GM21381 (cell line): ENCODE results near the gene MTFR1L.

ENCODE experiments used
- ATAC-seq: cut with Tn5 transposase; IDR thresholded peaks from one replicate; pipeline ENCODE4 v1.9.1; 2021; ENCODE audit warnings: mild to moderate bottlenecking, moderate library complexity; ENCODE audit not compliant: unreplicated experiment

MTFR1L gene

DNA sequence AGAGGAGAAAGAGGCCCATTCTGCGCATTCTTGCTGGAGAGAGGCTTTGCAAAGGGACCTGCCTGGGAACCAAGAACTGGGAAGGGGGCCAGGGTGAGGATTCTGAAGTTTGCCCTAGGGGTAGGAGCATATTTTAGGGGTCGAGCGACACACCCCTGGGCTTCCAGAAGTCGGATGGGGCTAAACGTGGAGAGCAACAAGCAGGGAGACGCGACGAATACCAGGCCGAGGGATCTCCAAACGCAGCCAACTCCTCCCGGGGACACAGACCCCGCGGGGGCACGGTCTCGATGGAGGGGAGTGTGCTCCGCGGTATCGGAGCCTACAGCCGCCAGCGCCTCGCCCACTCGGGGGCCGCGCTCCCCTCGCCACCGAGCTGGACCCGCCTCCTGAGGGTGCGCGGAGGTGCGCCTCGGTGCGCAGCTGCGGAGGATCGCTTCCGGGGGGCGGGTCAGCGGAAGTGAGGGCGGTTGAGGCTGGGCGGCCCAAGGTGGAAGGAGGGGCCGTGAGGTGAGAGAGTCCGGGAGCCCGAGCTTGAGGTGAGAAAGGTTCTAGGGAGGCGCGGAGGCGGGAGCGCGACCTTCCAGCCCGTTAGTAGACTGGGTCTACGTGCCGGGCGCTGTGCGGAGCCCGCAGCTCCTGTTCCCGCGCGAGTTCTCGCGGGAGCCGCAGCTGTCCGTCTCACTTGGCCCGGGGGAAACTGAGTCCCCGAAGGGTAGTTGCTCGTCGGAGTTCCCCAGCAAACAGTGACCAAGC lies at the start of gene MTFR1L:
Gene MTFR1L, plus strand, starts transcription at position 464 of the 756 bp plus-strand sequence. CDS start 3,151 bp downstream, outside the sequence.
- ATAC-seq: peak; percentile 79

DNA sequence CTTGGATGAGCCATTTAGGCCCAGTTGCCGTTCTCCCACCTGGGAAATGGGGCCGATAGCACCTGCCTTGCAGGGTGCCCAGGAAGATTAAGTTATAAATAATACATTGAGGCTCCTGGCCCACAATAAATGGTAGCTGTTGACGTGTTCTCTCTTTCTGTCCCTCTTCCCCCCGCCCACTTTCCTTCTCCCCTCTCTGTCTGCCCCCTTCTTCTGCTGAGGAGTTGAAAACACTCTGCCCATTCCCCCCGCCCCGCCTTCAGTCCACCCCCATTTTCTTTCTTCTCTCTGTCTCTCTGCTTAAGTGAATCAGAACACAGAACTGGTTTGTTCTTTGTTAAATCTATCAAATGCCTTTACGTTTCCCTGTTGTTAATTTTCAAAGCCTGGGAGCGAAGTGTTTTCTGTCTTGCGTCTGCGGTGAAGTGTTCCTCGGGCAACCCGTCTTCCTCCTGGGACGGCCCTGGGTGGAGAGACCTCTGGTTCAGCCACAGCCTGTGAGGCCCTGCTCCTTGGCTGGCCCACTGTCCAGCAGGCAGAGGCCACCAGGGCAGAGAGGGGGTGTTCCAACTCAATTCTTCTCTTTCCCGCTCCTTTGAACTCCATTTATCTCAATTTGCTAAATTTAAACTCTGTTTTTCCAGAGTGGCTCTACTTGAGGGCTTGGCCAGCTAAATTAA lies 49.1 kb upstream of the MTFR1L start:
- ATAC-seq: no peak

DNA sequence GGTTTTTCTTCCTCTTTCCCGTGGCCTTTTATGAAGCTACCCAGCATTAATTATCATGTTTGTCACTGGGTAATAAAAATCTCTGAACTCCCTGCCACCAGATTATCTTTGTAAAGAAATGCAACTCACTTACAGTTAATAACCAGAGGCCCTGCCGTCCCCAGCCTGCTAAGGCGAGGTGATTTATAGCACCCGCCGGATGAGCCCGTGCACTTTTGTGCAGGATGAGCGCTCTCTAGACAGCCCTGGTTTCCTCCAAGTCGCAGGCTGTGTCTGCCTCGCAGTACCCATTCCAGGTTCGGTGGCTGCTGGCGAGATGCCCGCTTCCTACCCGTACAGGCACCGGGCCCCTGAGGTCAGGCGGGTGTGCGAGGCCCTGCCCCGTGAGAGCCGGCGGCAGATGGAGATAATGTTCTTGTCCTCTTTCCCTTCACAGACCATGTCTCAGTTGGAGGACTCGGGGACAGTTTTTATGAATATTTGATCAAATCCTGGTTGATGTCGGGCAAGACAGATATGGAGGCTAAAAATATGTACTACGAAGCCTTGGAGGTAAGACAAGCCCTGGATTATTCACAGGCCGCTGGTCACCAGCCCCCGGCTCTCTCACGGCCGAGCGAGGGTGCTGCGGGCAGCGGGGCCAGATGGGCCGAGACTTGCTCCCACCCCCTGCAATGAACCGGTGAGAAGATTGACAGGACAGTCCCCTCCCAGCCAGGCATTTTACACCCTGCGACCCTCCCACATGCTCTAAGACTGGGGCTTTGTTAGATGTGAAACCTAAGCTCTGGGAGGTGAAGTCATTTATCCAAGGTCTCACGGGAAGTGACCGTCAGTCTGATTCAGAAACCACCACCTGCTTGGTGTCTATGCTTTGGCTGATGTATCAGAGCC lies 48.3 kb upstream of the MTFR1L start:
- no peak for ATAC-seq

DNA sequence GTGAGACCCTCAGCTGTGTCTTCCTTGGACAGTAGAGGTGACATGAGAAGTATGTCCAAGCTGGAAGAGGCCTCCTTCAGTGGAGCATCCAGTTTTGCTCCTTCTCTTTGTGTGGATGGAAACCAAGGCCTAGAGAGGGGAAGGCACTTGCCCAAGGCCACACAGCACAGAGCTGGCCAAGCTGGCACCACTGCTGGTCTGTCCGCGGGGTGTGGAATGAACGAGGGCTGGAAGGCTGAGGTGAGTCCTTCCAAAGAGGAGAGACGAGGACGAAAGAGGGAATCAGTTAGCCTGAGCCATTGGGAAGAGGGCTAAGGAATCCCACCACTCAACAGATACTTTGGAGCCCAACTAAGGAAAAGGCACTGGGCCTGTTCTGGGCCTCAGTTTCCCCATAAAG lies 47.6 kb upstream of the MTFR1L start:
- no peak for ATAC-seq

DNA sequence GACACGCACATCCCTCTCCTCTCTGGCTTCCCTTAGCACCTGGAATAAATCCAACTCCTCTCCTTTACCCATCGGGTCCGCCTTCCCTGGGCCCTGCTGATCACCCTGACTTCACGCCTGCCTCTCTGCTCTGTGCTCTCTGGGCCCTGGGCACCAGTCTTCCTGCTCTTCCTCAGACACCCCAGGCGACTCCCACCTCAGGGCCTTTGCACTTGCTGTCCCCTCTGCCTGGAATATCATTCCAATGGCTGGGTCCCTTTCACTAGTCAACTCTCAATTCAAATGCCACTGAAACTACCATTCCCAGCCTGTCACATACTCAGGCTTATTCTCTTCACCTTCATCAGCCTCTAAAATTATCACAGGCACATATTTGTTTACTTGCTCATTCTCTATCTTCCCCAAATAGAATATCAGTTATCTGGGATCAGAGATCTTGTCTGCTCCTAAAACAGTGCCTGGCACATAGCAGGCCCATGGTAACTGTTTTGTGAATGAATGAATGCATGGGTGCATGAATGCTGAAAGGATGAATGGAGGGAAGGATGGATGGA lies 47.0 kb upstream of the MTFR1L start:
- no peak for ATAC-seq

DNA sequence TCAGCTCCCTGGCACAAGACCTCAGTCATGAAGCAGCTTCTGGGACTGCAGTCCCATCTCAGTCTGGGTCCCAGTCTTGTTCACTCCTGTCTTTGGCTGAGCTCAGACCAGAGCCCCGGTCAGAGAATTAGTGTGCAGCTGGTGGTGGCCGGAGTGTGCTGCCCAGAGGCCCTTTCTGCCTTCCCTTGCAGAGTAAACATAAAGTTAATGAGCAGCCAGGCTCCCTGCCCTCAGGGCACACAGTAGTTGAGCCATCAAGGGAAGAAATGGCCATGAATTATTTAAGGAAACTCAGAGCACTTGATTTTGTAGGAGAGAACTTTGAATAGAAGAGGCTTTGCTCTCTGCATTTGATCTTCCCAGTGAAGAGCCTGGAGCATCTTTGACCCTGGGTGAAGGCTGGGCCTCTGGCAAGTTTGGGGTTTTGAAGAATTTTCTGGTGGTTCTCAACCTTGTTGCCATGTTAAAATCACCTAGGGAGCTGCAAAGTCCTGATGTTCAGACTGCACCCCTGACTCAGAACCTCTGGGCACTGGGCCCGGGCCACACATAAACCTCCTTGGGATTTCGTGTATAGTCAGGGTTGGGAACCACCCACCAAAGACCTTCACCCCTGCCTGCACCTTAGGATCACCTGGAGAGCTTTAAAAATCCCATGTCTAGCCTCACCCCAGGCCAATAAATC lies 46.2 kb upstream of the MTFR1L start:
- no peak for ATAC-seq

DNA sequence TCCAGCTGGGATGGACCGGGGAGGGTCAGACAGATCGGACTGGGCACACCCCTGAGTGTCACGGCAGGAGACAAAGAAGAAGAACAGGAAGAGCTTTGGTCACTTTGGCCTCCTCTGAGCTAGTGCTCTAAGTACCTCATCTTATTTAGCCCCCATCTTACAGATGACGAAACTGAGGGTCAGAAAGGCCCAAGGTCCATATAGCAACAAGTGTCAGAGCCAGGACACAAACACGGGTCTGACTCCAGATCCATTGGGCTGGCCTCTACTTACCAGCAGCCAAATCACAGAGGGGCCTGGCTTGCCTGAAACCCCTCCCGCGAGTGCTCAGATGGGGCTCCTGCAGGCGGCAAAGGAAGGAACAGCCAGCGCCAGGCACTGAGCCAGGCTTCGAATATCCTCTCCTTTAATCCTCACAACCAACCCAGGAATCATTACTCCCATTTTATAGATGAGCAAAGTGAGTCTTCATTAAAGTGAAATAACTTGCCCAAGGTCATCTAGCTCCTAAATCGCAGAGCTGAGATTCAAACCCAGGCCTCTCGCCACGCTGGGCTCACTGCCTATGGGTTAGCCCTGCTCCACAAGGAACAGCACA lies 45.4 kb upstream of the MTFR1L start:
- ATAC-seq: no peak

DNA sequence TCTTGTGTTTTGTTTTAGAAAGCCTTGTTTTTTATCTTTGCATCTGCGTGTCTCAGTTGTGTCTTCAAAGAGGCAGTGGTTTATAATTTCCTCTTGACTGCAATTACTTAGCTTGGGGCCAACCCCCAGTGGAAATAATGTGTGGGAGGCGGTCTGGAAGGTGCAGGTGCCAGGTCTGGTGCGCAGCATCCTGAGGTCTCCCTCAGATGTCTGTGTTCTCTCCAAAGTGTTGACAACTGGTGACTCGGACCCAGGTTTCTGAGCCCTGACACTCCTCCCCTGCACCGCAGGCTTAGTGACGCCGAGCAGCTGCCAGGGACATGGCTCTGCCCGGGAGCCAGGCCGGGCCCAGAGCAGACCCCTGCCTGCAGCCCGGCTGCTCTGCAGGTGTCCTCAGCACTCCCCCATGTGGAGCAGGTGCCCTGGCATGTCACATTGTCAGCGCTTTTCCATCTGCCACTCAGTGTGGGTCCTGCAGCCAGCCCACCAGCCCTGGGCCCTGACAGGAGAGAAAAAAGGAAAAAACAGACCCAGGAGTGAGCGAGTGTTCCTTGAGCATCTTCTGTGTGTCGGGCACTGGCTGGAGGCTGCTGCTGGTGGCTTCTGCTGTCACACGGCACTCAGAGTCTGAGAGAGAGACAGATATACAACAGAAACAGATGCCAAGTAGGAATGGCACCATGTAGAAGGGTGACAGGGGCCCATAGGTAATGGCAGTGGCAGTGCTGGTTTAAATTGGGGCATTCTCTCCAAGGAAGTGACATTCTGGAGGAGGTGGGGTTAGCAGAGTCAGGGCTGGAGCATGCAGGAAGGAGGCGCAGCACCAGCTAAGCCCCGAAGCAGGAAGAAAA lies 44.6 kb upstream of the MTFR1L start:
- ATAC-seq: no peak

DNA sequence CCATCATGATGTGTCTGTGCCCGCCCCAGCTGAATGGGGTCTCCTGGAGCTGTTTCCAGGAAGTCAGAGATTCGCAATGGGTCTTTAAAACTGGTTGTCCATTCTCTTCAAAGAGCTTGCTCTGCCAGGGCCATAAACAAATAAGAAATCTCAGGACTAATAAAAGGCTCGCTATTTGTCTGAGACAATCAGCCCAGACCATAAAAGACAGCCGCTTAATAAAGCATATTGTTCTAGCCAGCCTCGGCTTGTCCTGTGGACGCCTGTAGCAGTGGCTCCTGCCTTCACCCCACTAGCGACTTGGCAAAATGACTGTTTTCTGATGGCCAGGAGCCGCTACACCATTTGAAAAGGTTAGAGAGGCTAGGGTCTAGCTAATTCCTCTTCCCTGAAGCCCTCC lies 40.4 kb upstream of the MTFR1L start:
- ATAC-seq: no peak

DNA sequence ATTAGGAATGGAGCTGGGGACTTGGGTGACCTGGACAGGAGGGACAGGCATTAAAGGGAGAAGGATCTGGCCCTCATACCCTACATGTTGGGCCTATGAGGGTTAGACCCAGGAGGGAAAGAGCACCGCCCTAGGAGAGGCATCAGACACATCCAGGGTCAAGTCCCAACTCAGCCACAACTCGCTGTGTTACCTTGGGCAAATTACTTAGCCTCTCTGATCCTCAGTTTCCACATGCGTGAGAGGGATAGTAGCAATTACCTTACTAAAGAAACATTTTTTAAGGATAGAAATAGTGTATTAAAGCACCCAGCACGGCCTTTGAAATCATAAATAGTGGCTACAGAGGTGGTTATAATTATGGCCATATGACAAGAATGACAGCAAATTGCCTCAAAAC lies 39.9 kb upstream of the MTFR1L start:
- ATAC-seq: no peak

DNA sequence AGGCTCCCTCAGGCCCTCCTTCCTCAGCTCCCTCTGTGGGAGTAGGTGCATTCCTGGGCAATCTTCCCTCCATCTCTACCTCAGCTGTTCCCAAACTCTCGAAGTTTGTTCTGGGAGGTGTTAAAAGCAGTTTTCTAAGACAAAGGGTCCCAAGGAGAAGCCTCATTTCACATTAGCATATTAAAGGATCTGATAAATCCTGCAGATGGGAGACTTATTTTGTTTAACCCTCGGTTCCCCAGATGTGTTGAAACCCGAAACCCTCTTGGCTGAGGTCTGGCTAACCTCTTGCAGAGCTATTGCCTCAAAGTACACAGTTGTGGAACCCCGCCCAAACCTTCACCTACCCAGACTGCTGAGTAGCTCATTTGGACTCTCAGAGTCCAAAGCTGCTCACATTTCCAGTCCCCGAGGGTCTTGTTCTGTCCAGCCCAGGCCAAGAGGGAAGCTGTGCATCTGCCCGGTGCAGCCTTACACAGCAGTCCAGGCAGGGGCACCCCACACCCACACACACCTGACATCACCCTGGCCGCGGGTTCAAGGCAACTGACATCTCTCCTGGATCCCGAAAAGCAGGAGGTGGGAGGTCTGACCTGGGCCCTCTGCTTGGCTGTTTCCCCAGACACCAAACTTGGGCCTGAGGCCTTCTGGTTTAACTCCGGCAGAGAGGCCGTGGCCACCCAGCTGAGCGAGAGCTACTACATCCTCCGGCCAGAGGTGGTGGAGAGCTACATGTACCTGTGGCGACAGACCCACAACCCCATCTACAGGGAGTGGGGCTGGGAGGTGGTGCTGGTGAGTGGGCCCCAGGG lies 39.2 kb upstream of the MTFR1L start:
- ATAC-seq: no peak

DNA sequence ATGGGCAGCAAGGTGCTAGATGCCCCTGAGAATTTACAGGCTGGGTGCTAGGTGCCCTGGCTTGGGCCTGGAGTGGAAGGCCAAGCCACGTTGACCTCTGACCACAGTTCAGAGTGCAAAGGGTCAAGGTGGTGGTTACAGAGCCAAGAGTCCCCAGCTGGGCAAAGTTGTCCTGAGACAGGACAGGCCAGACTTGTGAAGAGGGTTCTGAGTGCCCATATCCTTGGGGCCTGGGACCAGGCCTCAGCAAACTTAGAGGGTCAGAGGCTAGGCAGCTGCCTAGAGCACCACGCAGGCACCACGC lies 38.7 kb upstream of the MTFR1L start:
- no peak for ATAC-seq

DNA sequence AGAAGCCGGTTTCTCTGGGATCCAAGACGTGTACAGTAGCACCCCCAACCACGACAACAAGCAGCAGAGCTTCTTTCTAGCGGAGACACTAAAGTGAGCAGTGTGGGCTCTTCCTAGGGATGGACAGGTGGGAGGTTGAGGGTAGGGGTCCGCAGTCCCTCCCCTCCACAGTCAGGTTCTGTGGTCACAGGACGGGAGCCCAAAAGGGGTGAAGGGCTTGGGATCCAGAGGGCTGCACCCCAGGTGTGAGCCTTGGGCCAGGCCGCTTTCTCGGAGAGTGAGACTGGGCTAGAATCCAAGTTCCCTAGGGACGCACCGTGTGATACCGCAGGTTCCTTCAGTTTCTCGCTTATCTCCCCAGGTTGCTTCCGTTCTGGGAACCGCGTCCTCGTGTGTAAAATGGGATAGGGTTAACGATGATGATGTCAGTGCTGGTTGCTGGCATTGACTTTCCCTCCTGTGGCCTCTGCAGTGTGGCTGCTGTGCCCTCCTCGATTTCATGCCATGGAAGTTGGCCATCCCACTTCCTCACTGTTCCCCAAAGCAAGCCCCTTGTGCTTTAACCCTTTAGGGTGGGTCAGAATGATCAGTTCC lies 37.0 kb upstream of the MTFR1L start:
- ATAC-seq: no peak

DNA sequence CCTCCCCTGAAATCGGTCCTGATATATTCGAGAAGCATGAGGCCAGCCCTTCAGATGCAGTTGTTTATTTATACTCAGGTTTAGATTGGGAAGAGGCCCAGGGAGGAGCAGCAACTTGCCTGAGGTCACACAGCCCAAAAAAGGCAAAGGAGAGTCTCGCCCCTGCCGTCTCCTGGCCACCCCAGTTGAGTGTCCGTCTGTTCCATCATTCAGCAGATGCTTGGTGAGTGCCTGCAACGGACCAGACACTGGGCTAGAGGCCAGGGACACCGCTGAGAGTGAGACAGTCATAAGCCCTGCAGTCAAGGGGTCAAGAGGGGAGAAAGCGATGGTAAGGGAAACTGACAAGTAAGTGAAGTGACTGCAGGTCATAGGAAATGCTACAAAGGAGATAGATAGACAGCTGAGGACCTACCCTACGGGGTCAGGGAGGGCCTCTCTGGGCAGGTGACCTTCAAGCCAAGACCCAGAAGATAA lies 35.1 kb upstream of the MTFR1L start:
- no peak for ATAC-seq

DNA sequence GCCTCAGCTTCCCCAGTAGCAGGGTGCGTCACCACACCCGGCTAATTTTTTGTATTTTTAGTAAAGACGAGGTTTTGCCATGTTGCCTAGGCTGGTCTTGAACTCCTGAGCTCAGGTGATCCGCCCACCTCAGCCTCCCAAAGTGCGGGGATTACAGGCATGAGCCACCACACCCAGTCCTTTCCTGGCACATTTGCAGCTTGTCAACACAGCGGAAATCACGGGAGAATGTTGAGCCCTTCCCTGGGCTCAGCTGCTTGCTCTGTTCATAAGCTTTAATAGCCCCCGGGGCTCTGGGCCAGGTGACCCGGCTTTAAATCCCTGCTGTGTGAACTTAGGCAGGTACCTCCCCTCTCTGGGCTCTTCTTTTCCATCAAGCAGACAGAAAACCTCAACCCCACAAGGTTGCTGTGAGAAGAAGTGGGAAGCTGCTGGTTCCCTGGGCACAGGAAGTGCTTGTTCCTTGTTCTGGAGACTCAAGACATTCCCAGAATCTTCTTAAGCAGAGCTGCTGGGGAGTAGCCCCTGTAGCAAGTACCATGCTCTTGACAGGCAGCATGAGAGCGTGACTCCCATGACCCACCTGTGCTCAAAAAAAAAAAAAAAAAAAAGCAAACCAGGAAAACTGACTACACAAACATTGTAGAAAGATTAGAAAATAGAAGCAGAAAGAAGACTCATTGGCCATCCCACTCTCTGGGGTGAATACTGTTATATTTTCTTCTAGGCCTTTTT lies 34.3 kb upstream of the MTFR1L start:
- ATAC-seq: no peak

DNA sequence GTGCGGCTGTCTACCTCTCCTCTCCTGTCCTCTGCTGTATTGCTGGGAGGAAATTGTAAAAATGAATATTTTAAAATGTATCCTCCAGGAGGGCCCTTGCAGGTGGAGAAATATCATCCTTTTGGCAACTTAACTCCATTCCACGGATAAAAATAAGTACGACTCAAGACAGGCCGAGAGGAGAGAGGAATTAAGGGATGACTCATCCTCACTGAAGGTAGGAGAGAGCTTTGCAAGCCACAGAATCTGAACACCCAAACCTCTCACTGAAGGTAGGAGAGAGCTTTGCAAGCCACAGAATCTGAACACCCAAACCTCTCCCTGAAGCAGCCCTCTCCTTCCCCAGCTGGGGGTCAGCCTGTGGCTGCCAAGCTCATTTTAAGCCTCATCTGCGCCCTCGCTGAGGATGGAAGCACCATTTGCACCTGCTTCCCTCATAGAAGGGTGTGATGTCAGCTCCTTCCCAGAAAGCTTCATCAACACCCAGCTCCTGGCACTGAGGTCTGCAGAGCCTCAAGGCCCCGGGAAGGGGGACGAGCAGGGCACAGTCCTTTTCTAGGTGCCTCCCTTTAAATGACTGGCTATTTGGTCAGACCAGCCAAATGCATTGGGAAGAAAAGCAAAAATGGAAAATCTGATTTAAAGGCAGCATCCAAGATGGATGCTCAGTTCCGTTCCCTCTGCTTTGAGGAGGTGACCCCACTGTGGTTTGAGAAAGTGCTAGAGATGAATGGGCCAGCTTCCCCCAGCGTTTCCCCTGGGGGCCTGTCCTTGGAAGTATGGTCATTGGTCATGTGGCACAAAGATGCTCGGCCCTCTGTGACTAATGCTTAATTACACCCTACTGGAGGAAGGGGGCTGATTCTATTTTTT lies 32.6 kb upstream of the MTFR1L start:
- ATAC-seq: no peak

DNA sequence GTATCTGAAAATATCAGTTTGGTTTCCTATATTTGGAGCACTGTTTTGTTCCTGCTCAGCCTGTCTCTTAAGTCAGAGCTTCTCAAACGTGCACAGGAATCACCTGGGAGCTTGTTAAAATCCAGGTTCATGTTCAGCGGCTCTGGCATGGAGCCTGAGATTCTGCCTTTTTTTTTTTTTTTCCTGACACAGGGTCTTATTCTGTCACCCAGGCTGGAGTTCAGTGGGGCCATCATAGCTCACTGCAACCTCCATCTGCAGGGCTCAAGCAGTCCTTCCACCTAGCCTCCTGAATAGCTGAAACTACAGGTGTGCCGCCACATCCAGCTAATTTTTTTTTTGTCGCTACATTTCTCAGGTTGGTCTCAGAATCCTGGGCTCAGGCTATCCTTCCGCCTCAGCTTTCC lies 32.0 kb upstream of the MTFR1L start:
- no peak for ATAC-seq
